Esophagus squamous epithelium (tissue), 5 donors: Measurements from ENCODE around the gene ALDH1L1. TPM values are rescaled to one million over a fixed set of nuclear protein-coding genes. Genes with fewer than 3 reads are reported as not detected.
A peak's percentile ranks its signal among the peaks of the same experiment; 100 is the strongest.

ENCODE experiments used
- DNase-seq: peaks from one replicate; lab custom pipeline; 2025; lab: John Stamatoyannopoulos, UW
- H3K27ac ChIP-seq, 4 donors: fragments of 200-600 bp; sonication (generic); one replicate each; pipeline ENCODE4 v1.5.1; 2016 to 2019; ENCODE audit warnings: mild to moderate bottlenecking in 1 of 4
- H3K27me3 ChIP-seq, 4 donors: fragments of 200-600 bp; sonication (generic); 1 replicate in 3 of 4; 2 replicates in 1 of 4; pipeline versions ENCODE4 v1.5.1 to v1.6.0; 2017 to 2021; ENCODE audit warnings: antibody characterized with exemption in 1 of 4
- H3K36me3 ChIP-seq, 3 donors: fragments of 200-600 bp; sonication (generic); one replicate each; pipeline ENCODE4 v1.5.1; 2016 to 2019
- H3K4me1 ChIP-seq, 3 donors: fragments of 200-600 bp; sonication (generic); one replicate each; pipeline ENCODE4 v1.5.1; 2017 to 2019
- H3K4me3 ChIP-seq, 4 donors: fragments of 200-600 bp; sonication (generic); 1 replicate in 3 of 4; 2 replicates in 1 of 4; pipeline ENCODE4 v1.5.1; 2016 to 2019; ENCODE audit warnings: mild to moderate bottlenecking in 2 of 4, moderate library complexity in 1 of 4
- H3K9me3 ChIP-seq, 3 donors: fragments of 200-600 bp; sonication (generic); one replicate each; pipeline ENCODE4 v1.5.1; 2016 to 2019
- POLR2A ChIP-seq, 4 donors: fragments of 450-650 bp; IDR thresholded peaks; one replicate each; pipeline ENCODE4 v1.6.1; 2017; ENCODE audit warnings: antibody characterized with exemption in 4 of 4, mild to moderate bottlenecking in 4 of 4, moderate library complexity in 3 of 4
- WGBS, 2 donors: methylation state at CpG; one replicate each; pipeline ENCODE4 v1.1.5; 2018; 5-methylcytosine and 5-hydroxymethylcytosine counted together
- intact Hi-C: fragments of 100-400 bp; cut with DNase I; formaldehyde crosslinking; loops from one replicate; pipeline ENCODE4 v1.15.0; 2022
- total RNA-seq, 4 donors: library from RNA; depleted of rRNA; stranded (reverse); fragments of >200 nt; gene quantifications; one replicate each; pipeline ENCODE4 v1.1.0, GENCODE V29; 2016
- TF ChIP-seq, protein P1 (sequence below), 6 experiments: fragments of 450-650 bp in 4 of 6; fragments of 200-600 bp in 2 of 6; sonication (generic) in 2 of 6; IDR thresholded peaks; one replicate each; pipeline ENCODE4 v1.5.1; 2016 to 2019; ENCODE audit warnings: antibody characterized with exemption in 6 of 6, mild to moderate bottlenecking in 4 of 6, moderate library complexity in 4 of 6
- donor health status: DM: yes; HTN: yes; CAD: no.

The ALDH1L1 gene
- total RNA-seq, 4 donors from 2014 or later, result 1.6 to 19.3 (median 4.4) TPM

DNA sequence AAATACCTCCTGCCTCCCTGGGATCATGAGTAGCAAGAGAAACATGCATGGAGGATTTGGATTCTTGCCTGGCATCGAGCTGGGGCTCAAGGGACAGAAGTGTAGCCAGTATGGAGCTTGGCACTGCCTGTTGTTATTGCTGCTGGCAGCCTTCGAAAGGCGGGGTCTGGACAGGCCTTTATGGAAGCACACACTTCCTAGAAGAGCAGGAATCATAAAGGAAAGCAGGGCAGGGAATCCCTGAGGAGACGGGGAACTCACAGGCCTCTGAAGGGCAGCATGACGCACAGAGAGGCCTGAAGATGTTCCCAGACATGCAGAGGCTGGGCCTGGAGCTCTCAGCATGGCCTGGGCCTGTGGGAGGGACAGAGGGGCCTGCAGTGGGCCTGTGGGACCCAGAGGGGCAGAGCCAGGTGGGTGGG is 77.8 kb downstream of the ALDH1L1 start:
- Histone ChIP-seq H3K36me3 (no peaks in the 10 kb centered on the region), H3K4me1 (peaks cover 0 to 22% (median 16%) of the 10 kb centered on the region in 3 donors), H3K27ac (peak overlapping the region; percentile 33 to 84 (median 62)), H3K4me3 (no peak overlapping the region), H3K9me3 (peaks cover 0 to under 1% (median 0%) of the 10 kb centered on the region in 3 donors), H3K27me3 (no peaks in the 10 kb centered on the region)
- intact Hi-C loops, result no loop called here
- 20 to 33% methylated on average over 4 to 5 of the region's 5 CpGs for WGBS, 2 donors
- no peak for DNase-seq
- TF ChIP-seq POLR2A (IDR thresholded peaks at IDR 0.05), result no peak
- TF ChIP-seq, protein P1, sequence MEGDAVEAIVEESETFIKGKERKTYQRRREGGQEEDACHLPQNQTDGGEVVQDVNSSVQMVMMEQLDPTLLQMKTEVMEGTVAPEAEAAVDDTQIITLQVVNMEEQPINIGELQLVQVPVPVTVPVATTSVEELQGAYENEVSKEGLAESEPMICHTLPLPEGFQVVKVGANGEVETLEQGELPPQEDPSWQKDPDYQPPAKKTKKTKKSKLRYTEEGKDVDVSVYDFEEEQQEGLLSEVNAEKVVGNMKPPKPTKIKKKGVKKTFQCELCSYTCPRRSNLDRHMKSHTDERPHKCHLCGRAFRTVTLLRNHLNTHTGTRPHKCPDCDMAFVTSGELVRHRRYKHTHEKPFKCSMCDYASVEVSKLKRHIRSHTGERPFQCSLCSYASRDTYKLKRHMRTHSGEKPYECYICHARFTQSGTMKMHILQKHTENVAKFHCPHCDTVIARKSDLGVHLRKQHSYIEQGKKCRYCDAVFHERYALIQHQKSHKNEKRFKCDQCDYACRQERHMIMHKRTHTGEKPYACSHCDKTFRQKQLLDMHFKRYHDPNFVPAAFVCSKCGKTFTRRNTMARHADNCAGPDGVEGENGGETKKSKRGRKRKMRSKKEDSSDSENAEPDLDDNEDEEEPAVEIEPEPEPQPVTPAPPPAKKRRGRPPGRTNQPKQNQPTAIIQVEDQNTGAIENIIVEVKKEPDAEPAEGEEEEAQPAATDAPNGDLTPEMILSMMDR (IDR thresholded peaks at IDR 0.05), result no peak

DNA sequence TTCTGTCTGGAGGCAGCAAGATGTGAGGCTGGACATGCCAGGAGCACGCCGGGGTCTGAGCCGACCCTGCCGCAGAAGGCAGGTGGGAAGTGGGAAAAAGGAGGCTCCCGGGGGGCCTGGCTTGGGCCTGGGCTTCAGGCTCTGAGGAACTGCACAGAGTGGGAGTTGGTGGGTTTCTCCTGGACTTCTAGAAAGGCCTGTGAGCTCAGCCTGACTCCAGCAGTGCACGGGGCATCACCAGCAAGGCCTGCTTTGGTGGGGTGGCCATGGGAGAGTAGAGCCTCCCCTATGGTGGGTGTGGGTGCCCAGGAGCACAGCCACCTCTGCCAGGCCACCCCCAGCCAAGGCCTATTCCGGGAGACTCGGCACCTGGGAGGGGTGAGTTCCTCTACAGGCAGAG is 78.4 kb downstream of the ALDH1L1 start:
- intact Hi-C loops, result no loop called here
- H3K27me3 ChIP-seq, result no peaks in the 10 kb centered on the region
- H3K4me3 ChIP-seq, result no peak overlapping the region
- peaks cover 0 to 6% (median under 1%) of the 10 kb centered on the region in 3 donors for H3K9me3 ChIP-seq
- peaks cover 0 to 22% (median 16%) of the 10 kb centered on the region in 3 donors for H3K4me1 ChIP-seq
- 88 to 95% methylated on average over 4 to 6 of the region's 8 CpGs for WGBS, 2 donors
- DNase-seq, result no peak
- TF ChIP-seq, protein P1 (IDR thresholded peaks at IDR 0.05), result no peak
- no peak for TF ChIP-seq POLR2A (IDR thresholded peaks at IDR 0.05)
- H3K27ac ChIP-seq, result peak overlapping the region; percentile 12 to 84 (median 60)
- H3K36me3 ChIP-seq, result no peaks in the 10 kb centered on the region

DNA sequence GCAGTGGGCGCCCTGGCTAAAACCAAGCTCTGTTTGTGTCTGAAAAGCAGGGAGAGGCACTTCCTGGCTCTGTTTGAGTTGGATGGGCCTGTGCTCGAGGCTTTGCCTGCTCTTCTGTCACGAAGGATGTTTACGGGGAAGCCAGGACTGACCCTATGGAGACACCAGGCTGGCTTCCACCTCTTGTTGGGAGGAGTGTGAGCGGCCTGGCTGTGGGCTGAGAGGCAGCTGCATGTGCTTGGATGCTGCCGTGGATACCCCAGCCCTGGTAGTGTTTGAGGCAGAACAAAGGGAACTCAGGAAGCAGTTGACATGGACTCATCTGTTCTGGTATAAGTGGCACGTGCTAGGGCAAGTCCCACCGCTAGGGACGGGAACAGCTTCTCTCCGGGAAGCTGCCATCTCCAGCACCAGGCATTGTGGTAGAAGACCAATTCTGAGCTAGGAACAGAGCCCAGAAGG is 78.8 kb downstream of the ALDH1L1 start:
- no peak overlapping the region for H3K4me3 ChIP-seq
- peaks cover 0 to 10% (median 5%) of the 10 kb centered on the region in 3 donors for H3K9me3 ChIP-seq
- peaks cover 0 to 22% (median 16%) of the 10 kb centered on the region in 3 donors for H3K4me1 ChIP-seq
- TF ChIP-seq, protein P1 (IDR thresholded peaks at IDR 0.05), result no peak
- no peak for TF ChIP-seq POLR2A (IDR thresholded peaks at IDR 0.05)
- H3K27me3 ChIP-seq, result no peaks in the 10 kb centered on the region
- no peak for DNase-seq
- intact Hi-C loops, result no loop called here
- peak overlapping the region; percentile 12 to 84 (median 60) for H3K27ac ChIP-seq
- no peaks in the 10 kb centered on the region for H3K36me3 ChIP-seq
- WGBS, 2 donors, result 87 to 100% methylated on average over 1 to 6 of the region's 10 CpGs

DNA sequence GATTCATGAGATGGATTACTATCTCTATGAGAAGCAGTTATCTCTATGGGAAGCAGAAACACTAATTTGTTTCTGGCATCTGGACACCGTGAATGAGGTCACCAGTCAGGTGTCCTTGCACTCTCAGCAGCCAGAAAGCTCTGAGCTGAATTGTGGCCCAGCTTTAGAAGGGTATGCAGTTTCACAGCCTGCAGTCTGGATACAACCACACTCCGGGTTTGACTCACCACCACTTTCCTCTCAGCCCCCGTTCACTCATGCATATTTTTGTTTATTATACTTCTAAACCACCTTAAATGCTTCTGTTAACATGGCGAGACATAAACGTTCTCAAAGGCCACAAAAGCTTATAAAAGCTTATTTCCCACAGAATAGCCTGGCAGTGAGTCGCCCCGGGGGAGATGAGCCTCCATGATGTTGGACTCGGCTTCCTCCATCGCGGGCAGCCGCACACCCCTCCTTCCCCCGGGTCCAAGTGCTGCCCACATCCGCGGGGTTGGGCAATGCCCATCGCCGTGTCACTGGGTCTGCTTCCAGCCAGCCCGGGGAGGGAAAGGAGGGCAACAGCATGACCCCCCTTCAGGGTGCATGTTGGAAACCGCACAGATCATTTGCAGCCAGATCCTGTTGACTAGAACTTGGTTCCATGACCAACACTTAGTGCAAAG is 79.6 kb downstream of the ALDH1L1 start:
- TF ChIP-seq, protein P1 (IDR thresholded peaks at IDR 0.05), result no peak
- no peak for TF ChIP-seq POLR2A (IDR thresholded peaks at IDR 0.05)

DNA sequence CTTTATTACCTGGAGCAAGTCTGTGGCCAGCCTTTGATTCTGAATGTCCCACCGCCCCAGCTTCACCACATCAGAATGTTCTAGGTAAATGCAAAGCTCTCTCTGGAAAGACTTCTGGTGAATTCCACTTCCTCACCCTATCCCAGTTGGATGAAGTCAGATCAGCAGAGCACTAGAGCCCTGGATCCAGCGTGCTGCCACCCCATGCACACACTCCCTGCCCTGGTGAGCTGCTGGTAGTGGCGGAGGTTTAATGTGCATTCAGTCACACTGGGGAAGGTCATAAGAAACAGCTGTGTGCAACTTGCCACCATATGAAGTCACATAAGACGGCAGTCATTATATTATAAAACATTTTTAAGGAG is 80.1 kb downstream of the ALDH1L1 start:
- WGBS, 2 donors, result 80 to 95% methylated on average over 2 to 4 of the region's 4 CpGs
- intact Hi-C loops, result no loop called here
- no peak for DNase-seq
- TF ChIP-seq, protein P1 (IDR thresholded peaks at IDR 0.05), result no peak
- no peak for TF ChIP-seq POLR2A (IDR thresholded peaks at IDR 0.05)
- no peak overlapping the region for H3K4me3 ChIP-seq
- H3K27ac ChIP-seq, result peak overlapping the region in 1 of 4 donors; percentile 21
- H3K27me3 ChIP-seq, result no peaks in the 10 kb centered on the region
- peaks cover 0 to 22% (median 16%) of the 10 kb centered on the region in 3 donors for H3K4me1 ChIP-seq
- H3K36me3 ChIP-seq, result no peaks in the 10 kb centered on the region
- H3K9me3 ChIP-seq, result peaks cover 0 to 21% (median 8%) of the 10 kb centered on the region in 3 donors

More for the DNA sequence above, 79.6 kb downstream of the ALDH1L1 start:
- H3K27me3 ChIP-seq, result no peaks in the 10 kb centered on the region
- peak overlapping the region in 2 of 4 donors; percentile 21 to 76 for H3K27ac ChIP-seq
- DNase-seq, result no peak
- H3K4me1 ChIP-seq, result peaks cover 0 to 22% (median 16%) of the 10 kb centered on the region in 3 donors
- H3K9me3 ChIP-seq, result peaks cover 0 to 18% (median 8%) of the 10 kb centered on the region in 3 donors
- intact Hi-C loops, result no loop called here
- no peak overlapping the region for H3K4me3 ChIP-seq
- 68 to 82% methylated on average over 17 to 18 of the region's 18 CpGs for WGBS, 2 donors
- H3K36me3 ChIP-seq, result no peaks in the 10 kb centered on the region
